GM12878 (cell line): ENCODE results near the gene NAE1. TPM values are rescaled to one million over a fixed set of nuclear protein-coding genes. Genes with fewer than 3 reads are reported as not detected.

Experiments used
- ATF7 ChIP-seq: fragments of 450-650 bp; IDR thresholded peaks from 2 replicates; pipeline ENCODE4 v1.6.1; 2016; ENCODE audit warnings: low read depth, mild to moderate bottlenecking
- HDGF ChIP-seq: fragments of 450-650 bp; IDR thresholded peaks from 2 replicates; pipeline ENCODE4 v1.6.1; 2016; ENCODE audit warnings: antibody characterized with exemption
- NKRF ChIP-seq: fragments of 450-650 bp; conservative IDR thresholded peaks from 2 replicates; pipeline ENCODE4 v1.6.1; 2017; ENCODE audit warnings: mild to moderate bottlenecking, moderate library complexity
- POLR2A ChIP-seq: IDR thresholded peaks from 2 replicates; pipeline ENCODE4 v1.6.1; 2011; ENCODE audit warnings: low read depth, mild to moderate bottlenecking, low read length
- RAD21 ChIP-seq: IDR thresholded peaks from 2 replicates; pipeline ENCODE4 v1.6.1; 2011; ENCODE audit warnings: mild to moderate bottlenecking, low read depth, low read length, moderate library complexity; ENCODE audit not compliant: insufficient read depth
- RUNX3 ChIP-seq: IDR thresholded peaks from 2 replicates; pipeline ENCODE4 v1.6.1; 2012; ENCODE audit warnings: low read length, inconsistent platforms
- SKIL ChIP-seq: fragments of 450-650 bp; IDR thresholded peaks from 2 replicates; pipeline ENCODE4 v1.6.1; 2017; ENCODE audit warnings: mild to moderate bottlenecking, low read depth, inconsistent platforms; ENCODE audit not compliant: poor library complexity, severe bottlenecking
- SMARCA5 ChIP-seq: fragments of 450-650 bp; IDR thresholded peaks from 2 replicates; pipeline ENCODE4 v1.6.1; 2017; ENCODE audit warnings: mild to moderate bottlenecking
- SMC3 ChIP-seq: IDR thresholded peaks from 2 replicates; pipeline ENCODE4 v1.6.1; 2011; ENCODE audit warnings: low read length, improper control_type of control experiment, borderline replicate concordance
- TBL1XR1 ChIP-seq: IDR thresholded peaks from 2 replicates; pipeline ENCODE4 v1.6.1; 2012; ENCODE audit warnings: low read depth, low read length, improper control_type of control experiment
- polyA plus RNA-seq, 11 experiments: library from polyadenylated mRNA; depleted of rRNA in 4 of 11; unstranded in 6 of 11; stranded (reverse) in 5 of 11; fragments of >200 nt; fragmentation: Nextera tagmentation in 4 of 11; fragmentation: Illumina TruSeq in 1 of 11; extraction: Ambion mirVana in 4 of 11; extraction: Trizol in 1 of 11; gene quantifications; 1 replicate in 1 of 11; 2 replicates in 10 of 11; pipeline versions ENCODE4 v1.2.1 to v1.2.3, GENCODE V29; 2011 to 2016; ENCODE audit warnings: inconsistent platforms in 2 of 11, missing spikeins in 2 of 11, low read depth in 1 of 11
- total RNA-seq, 4 experiments: library from RNA; depleted of rRNA in 3 of 4; stranded (reverse); fragments of >200 nt in 3 of 4; fragmentation: Illumina TruSeq in 1 of 4; extraction: Trizol in 1 of 4; gene quantifications; 2 replicates each; pipeline versions ENCODE4 v1.2.1 to v1.2.3, GENCODE V29; 2013 to 2021

NAE1 gene
- total and polyA plus RNA-seq, 10 of the 15 experiments (the other 5 are each of a cell fraction or from before 2014, with no cell fraction given) = 58.7 to 106 (median 78.7) TPM

GRCh38 chr16:66872943-66873684 is 42.3 kb upstream of the NAE1 start (continued):
- peak; percentile 57; the same call in 1 of the 2 replicates for TF ChIP-seq NKRF
- peak; percentile 84; the same call in 1 of the 2 replicates for TF ChIP-seq HDGF
- TF ChIP-seq SKIL = peak; percentile 58
- peak; percentile 94 for TF ChIP-seq SMARCA5
- peak; percentile 16; the same call in 1 of the 2 replicates for TF ChIP-seq RAD21
- peak; percentile 92 for TF ChIP-seq RUNX3
- TF ChIP-seq TBL1XR1 = no peak
- TF ChIP-seq ATF7 = peak; percentile 54
- peak; percentile 37; the same call in 1 of the 2 replicates for TF ChIP-seq POLR2A
- TF ChIP-seq SMC3 = peak; percentile 53; the same call in 1 of the 2 replicates
